Measurements from ENCODE around the gene PIK3IP1.

DNA sequence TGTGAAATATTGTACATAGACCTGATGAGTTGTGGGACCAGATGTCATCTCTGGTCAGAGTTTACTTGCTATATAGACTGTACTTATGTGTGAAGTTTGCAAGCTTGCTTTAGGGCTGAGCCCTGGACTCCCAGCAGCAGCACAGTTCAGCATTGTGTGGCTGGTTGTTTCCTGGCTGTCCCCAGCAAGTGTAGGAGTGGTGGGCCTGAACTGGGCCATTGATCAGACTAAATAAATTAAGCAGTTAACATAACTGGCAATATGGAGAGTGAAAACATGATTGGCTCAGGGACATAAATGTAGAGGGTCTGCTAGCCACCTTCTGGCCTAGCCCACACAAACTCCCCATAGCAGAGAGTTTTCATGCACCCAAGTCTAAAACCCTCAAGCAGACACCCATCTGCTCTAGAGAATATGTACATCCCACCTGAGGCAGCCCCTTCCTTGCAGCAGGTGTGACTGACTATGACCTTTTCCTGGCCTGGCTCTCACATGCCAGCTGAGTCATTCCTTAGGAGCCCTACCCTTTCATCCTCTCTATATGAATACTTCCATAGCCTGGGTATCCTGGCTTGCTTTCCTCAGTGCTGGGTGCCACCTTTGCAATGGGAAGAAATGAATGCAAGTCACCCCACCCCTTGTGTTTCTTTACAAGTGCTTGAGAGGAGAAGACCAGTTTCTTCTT is 12.3 kb downstream of the PIK3IP1 start:
- TF ChIP-seq, protein P1, sequence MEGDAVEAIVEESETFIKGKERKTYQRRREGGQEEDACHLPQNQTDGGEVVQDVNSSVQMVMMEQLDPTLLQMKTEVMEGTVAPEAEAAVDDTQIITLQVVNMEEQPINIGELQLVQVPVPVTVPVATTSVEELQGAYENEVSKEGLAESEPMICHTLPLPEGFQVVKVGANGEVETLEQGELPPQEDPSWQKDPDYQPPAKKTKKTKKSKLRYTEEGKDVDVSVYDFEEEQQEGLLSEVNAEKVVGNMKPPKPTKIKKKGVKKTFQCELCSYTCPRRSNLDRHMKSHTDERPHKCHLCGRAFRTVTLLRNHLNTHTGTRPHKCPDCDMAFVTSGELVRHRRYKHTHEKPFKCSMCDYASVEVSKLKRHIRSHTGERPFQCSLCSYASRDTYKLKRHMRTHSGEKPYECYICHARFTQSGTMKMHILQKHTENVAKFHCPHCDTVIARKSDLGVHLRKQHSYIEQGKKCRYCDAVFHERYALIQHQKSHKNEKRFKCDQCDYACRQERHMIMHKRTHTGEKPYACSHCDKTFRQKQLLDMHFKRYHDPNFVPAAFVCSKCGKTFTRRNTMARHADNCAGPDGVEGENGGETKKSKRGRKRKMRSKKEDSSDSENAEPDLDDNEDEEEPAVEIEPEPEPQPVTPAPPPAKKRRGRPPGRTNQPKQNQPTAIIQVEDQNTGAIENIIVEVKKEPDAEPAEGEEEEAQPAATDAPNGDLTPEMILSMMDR (IDR thresholded peaks at IDR 0.05; ENCODE audit: poor library complexity): no peak
- no peak for TF ChIP-seq EZH2 (IDR thresholded peaks at IDR 0.05; ENCODE audit: borderline replicate concordance)

Data from hepatocyte (in vitro differentiated cells).